BJ (cell line): ENCODE data around the gene SERPINC1. TPM values are rescaled to one million over a fixed set of nuclear protein-coding genes. Genes with fewer than 3 reads are reported as not detected.

Source experiments
- CTCF ChIA-PET: fragments of 350-600 bp; formaldehyde crosslinking; extraction: SDS; loops from one replicate; lab custom pipeline; 2021; ENCODE audit warnings: antibody characterized with exemption, inconsistent platforms; lab: Yijun Ruan, JAX
- POLR2A ChIA-PET: fragments of 300-600 bp; sonication (Branson Sonifier 250); formaldehyde crosslinking; extraction: SDS; loops from one replicate; lab custom pipeline; 2021; ENCODE audit warnings: antibody characterized with exemption; lab: Charles Lee
- DNase-seq: peaks from one replicate; pipeline ENCODE4 v3.0.0-alpha.2; 2011; ENCODE audit warnings: low read depth
- H3K27me3 ChIP-seq: 2 replicates; pipeline ENCODE4 v1.6.0; 2011; ENCODE audit warnings: low read length; ENCODE audit not compliant: control insufficient read depth, insufficient read depth
- H3K36me3 ChIP-seq: 2 replicates; pipeline ENCODE4 v1.5.1; 2011; ENCODE audit warnings: low read length; ENCODE audit not compliant: control insufficient read depth, insufficient read depth
- H3K4me3 ChIP-seq: 2 replicates; pipeline ENCODE4 v1.5.1; 2011; ENCODE audit warnings: low read depth, mild to moderate bottlenecking, control low read depth, low read length
- CTCF ChIP-seq: IDR thresholded peaks from 2 replicates; pipeline ENCODE4 v1.5.1; 2011; ENCODE audit warnings: low read depth, mild to moderate bottlenecking, control low read depth, inconsistent platforms, low read length, moderate library complexity; ENCODE audit not compliant: insufficient read depth
- polyA plus RNA-seq: library from polyadenylated mRNA; depleted of rRNA; stranded (reverse); fragments of >200 nt; gene quantifications from 2 replicates; pipeline ENCODE4 v1.2.3, GENCODE V29; 2011

Gene SERPINC1
- polyA plus RNA-seq, 1 experiment = 0.05 TPM

GRCh38 chr1:173867141-173867752 is 49.9 kb downstream of the SERPINC1 start:
- DNase-seq = no peak
- Histone ChIP-seq H3K36me3 (peaks cover 9% of the 10 kb centered on the region), H3K4me3 (peak overlapping the region; percentile 65), H3K27me3 (no peaks in the 10 kb centered on the region)
- ChIA-PET CTCF (no interaction called here), POLR2A (no interaction called here)
- TF ChIP-seq CTCF = no peak

- ChIA-PET CTCF (interaction anchor here (0.9 to 1.5 kb wide), 2 partner anchors 12 to 1121 kb away, joined by 3 to 4 read pairs; no protein-coding TSS in a partner anchor), POLR2A (no interaction called here)
- Histone ChIP-seq H3K36me3 (peaks cover 9% of the 10 kb centered on the region), H3K27me3 (no peaks in the 10 kb centered on the region), H3K4me3 (peak overlapping the region; percentile 65)
- TF ChIP-seq CTCF = no peak
- DNase-seq = no peak
These were observed 50.6 kb downstream of the SERPINC1 start for GRCh38 chr1:173866413-173867115.

- Histone ChIP-seq H3K27me3 (no peaks in the 10 kb centered on the region), H3K4me3 (peak overlapping the region; percentile 65), H3K36me3 (peaks cover 9% of the 10 kb centered on the region)
- no peak for TF ChIP-seq CTCF
- ChIA-PET CTCF (interaction anchor here (0.9 to 1.5 kb wide), 3 partner anchors 9 to 1120 kb away, joined by 3 to 4 read pairs (median 4); no protein-coding TSS in a partner anchor), POLR2A (interaction anchor here (0.5 kb wide), 1 partner anchor 64 kb away, joined by 13 read pairs; no protein-coding TSS in a partner anchor)
- no peak for DNase-seq
These were observed 51.5 kb downstream of the SERPINC1 start for GRCh38 chr1:173865468-173866164.

- peak overlapping the region; percentile 1; the same call in 1 of the 2 replicates for H3K4me3 ChIP-seq
- no peak for DNase-seq
These were observed 52.8 kb downstream of the SERPINC1 start for GRCh38 chr1:173864179-173864867.

More at GRCh38 chr1:173864179-173864867, 52.8 kb downstream of the SERPINC1 start:
- no peak for TF ChIP-seq CTCF
- peaks cover 8% of the 10 kb centered on the region for H3K36me3 ChIP-seq
- ChIA-PET POLR2A (interaction anchor here (0.6 kb wide), 2 partner anchors 28 to 626 kb away, joined by 3 to 4 read pairs; no protein-coding TSS in a partner anchor), CTCF (interaction anchor here (1.2 kb wide), 1 partner anchor 12 kb away, joined by 4 read pairs; no protein-coding TSS in a partner anchor)
- no peaks in the 10 kb centered on the region for H3K27me3 ChIP-seq
